ENCODE data around the gene COL23A1.

DNA sequence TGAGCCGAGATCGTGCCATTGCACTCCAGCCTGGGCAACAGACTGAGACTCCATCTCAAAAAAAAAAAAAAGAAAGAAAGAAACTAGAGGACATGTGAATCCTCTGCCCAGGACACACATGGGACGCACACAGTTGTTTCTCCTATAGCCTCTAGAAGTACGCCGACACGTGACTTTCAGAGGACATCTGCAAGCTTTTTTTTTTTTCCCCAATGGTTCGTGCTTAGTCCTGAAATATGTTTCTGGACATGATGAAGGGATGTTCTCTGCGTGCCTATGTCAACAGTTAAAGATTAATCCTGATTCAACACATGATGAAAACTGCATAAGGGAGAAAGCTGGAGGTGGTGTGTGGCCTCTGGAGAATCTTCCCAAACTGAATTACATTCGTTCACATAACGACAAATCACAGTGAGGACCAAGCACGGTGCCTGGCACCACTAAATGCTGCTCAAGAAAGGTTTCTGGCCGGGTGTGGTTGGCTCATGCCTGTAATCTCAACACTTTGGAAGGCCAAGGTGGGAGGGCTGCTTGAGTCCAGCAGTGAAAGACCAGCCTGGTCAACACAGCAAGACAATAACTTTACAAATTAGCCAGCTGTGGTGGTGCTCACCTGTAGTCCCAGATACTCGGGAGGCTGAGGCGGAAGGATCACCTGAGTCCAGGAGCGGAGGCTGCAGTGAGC is 9.8 kb downstream of the COL23A1 start:
- no peak for TF ChIP-seq EZH2 (IDR thresholded peaks at IDR 0.05; ENCODE audit: low read length, unreplicated experiment)
- no peak for TF ChIP-seq CTCF (conservative IDR thresholded peaks at IDR 0.05; ENCODE audit: low read depth, low read length)
- no peak for TF ChIP-seq EZH2phosphoT487 (IDR thresholded peaks at IDR 0.05; ENCODE audit: borderline replicate concordance, low read length)

Measured in PC-3 (cell line).